ENCODE measurements around the gene VMP1. TPM values are rescaled to one million over a fixed set of nuclear protein-coding genes. Genes with fewer than 3 reads are reported as not detected.

Gene VMP1
- total RNA-seq, 1 donor from 2014 or later, result 183 TPM

DNA sequence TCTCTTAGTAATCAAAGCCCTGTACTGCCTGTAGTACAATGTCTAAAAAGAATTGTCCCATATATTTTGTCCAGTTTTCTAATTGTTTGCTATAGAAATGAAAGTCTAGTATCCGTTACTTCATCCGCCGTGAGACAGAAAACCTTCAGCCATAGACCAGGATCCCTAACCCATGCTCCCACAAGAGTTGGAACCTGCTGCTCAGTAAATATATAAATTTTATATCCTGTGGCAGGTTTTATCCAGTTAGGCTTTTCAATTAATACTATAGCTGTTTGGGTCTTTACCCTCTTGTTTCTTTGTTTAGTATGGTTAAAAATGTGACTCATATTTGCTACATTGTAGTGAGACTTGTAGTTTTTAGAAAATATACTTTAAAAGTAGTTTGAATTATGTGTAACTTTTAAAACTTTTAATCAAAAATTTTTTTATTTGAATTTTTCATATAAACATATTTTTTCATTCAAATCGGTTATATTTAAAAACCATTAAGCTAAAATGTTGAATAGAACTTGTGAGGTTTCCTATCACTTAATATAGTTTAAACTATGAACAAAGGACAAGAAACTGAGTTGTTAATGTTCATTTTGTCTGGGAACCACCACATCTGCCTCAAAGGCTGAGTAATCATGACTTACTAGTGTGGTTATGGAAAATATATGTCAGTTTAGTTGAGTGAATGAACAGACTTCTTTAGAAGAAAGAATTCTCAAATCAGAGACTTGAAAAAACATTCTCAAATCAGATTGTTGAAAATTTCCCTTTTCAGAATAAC is 54.8 kb downstream of the VMP1 start:
- H3K9me3 ChIP-seq, result no peaks in the 10 kb centered on the region
- peaks cover 0 to 4% of the 10 kb centered on the region in 2 donors for H3K36me3 ChIP-seq
- H3K4me3 ChIP-seq, result peak overlapping the region in 1 of 2 donors; percentile 46
- intact Hi-C loops (cut with DNase I), result no loop called here
- peaks cover 0 to 19% of the 10 kb centered on the region in 2 donors for H3K4me1 ChIP-seq
- DNase-seq (ENCODE audit: low spot score in 2 of 2), result no peak
- H3K27ac ChIP-seq, result peak overlapping the region; percentile 5 to 46
- no peak for TF ChIP-seq CTCF (IDR thresholded peaks at IDR 0.05)
- H3K27me3 ChIP-seq, result no peaks in the 10 kb centered on the region

DNA sequence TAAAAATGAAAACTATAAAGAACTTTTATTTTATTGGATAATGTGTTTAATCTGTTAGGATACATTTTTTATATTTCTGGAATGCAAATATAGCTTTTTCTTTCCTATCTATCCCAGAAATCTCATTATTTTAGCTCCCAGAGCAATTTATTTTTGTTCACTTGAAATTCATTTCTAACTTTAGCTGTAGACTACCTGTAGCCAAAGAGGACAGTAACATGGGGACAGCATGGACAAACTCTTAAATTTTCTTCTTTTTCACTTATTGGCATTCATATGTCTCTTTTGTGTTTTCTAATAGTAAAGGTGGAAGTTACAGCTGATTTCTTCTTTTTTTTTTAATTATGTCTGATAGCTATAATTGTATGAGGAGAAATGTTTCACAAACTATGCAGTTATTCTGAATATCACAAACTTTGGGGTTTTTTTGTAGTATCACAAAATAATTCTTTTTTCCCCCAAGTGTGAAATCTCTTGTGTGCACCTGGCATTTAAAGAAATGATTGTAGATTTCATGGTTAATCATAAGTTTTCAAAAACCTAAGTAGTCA is 55.4 kb downstream of the VMP1 start:
- H3K9me3 ChIP-seq, result no peaks in the 10 kb centered on the region
- intact Hi-C loops (cut with DNase I), result no loop called here
- peaks cover 0 to 7% of the 10 kb centered on the region in 2 donors for H3K36me3 ChIP-seq
- peaks cover 0 to 16% of the 10 kb centered on the region in 2 donors for H3K4me1 ChIP-seq
- no peak overlapping the region for H3K4me3 ChIP-seq
- H3K27me3 ChIP-seq, result no peaks in the 10 kb centered on the region
- H3K27ac ChIP-seq, result peak overlapping the region; percentile 0 to 46
- no peak for DNase-seq (ENCODE audit: low spot score in 2 of 2)
- TF ChIP-seq CTCF (IDR thresholded peaks at IDR 0.05), result no peak

GRCh38 chr17:59763861-59764260 is 56.4 kb downstream of the VMP1 start:
- H3K4me3 ChIP-seq, result no peak overlapping the region
- H3K36me3 ChIP-seq, result peaks cover 0 to 14% of the 10 kb centered on the region in 2 donors
- peak overlapping the region in 1 of 2 donors; percentile 46 for H3K27ac ChIP-seq
- H3K4me1 ChIP-seq, result peaks cover 0 to 16% of the 10 kb centered on the region in 2 donors
- no peaks in the 10 kb centered on the region for H3K9me3 ChIP-seq
- DNase-seq (ENCODE audit: low spot score in 2 of 2), result no peak
- intact Hi-C loops (cut with DNase I), result no loop called here
- no peak for TF ChIP-seq CTCF (IDR thresholded peaks at IDR 0.05)
- no peaks in the 10 kb centered on the region for H3K27me3 ChIP-seq

GRCh38 chr17:59764292-59764741 is 56.9 kb downstream of the VMP1 start:
- no peak for TF ChIP-seq CTCF (IDR thresholded peaks at IDR 0.05)
- Histone ChIP-seq H3K4me1 (peaks cover 0 to 16% of the 10 kb centered on the region in 2 donors), H3K27me3 (no peaks in the 10 kb centered on the region), H3K4me3 (no peak overlapping the region), H3K36me3 (peaks cover 0 to 14% of the 10 kb centered on the region in 2 donors), H3K27ac (peak overlapping the region in 1 of 2 donors; percentile 46), H3K9me3 (no peaks in the 10 kb centered on the region)
- intact Hi-C loops (cut with DNase I), result no loop called here
- no peak for DNase-seq (ENCODE audit: low spot score in 2 of 2)

DNA sequence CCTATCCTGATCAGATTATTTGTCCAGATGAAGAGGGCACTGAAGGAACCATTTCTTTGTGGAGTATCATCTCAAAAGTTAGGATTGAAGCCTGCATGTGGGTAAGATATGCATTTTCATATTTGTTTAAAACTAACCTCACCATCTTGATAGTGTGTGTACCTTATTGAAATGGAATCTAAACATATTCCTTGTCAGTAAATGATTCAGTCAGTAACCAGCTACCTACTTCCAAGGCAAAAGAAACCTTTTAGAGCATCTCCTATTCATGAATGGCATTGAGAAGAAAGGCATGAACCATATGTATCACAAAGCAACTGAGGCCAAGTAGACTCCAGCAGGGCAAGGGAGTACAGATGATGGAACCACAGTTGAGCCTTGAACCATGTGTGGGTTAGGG is 57.6 kb downstream of the VMP1 start:
- Histone ChIP-seq H3K4me3 (no peak overlapping the region), H3K27me3 (no peaks in the 10 kb centered on the region), H3K27ac (no peak overlapping the region), H3K4me1 (peaks cover 0 to 16% of the 10 kb centered on the region in 2 donors), H3K36me3 (peaks cover 0 to 14% of the 10 kb centered on the region in 2 donors), H3K9me3 (no peaks in the 10 kb centered on the region)
- intact Hi-C loops (cut with DNase I), result no loop called here
- DNase-seq (ENCODE audit: low spot score in 2 of 2), result no peak
- no peak for TF ChIP-seq CTCF (IDR thresholded peaks at IDR 0.05)
